HG03571 (cell line): ENCODE data around the gene CABLES2.

Source experiments
- ATAC-seq: cut with Tn5 transposase; IDR thresholded peaks from one replicate; pipeline ENCODE4 v1.9.1; 2021; ENCODE audit not compliant: unreplicated experiment

The CABLES2 gene, protein sequence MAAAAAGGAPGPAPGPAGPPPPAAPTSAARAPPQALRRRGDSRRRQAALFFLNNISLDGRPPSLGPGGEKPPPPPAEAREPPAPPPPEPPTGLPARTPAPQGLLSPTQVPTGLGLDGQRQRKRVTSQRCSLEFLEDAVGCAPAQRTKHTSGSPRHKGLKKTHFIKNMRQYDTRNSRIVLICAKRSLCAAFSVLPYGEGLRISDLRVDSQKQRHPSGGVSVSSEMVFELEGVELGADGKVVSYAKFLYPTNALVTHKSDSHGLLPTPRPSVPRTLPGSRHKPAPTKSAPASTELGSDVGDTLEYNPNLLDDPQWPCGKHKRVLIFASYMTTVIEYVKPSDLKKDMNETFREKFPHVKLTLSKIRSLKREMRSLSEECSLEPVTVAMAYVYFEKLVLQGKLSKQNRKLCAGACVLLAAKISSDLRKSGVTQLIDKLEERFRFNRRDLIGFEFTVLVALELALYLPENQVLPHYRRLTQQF

DNA sequence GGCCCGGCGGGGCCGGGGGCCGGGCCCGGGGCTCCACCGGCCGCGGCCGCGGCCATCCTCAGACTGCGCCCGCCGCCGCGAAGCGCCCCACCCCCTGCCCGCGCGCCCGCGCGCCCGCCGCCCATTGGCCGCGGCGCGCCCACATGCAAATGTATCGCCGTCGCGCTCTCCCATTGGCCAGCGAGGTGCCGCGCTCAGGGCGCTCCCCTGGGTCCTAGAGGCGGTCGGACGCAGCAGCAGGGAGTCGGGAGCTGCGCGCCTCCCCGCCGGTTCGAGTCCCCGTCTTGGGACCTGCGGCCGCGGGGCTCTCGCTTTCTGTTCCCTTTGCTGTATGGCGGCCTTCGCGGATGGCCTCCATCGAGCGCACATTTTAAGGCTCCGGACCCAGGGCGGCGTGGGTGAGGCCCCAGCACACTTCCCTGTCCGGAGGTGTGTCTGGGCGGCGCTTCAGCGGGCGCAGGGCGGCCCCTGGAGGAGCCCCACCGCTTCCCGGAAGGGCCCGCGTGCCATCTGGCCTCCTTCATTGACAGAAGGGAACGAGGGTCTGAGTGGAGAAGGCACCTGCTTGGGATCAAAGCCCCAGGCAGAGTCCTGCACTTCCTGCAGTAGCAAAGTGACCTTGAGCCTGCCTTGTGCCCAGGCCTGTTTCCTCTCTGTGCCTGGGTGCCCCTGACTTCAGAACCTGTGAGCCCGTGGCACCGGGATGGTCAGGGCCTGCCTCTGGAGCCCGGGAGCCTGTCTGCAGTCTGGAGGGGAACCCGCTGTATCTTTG, at the start of gene CABLES2:
CABLES2 (minus strand) TSS at position 65 of the 772 bp plus-strand sequence; CDS start at position 56, 9 bp downstream.
- peak; percentile 79 for ATAC-seq

DNA sequence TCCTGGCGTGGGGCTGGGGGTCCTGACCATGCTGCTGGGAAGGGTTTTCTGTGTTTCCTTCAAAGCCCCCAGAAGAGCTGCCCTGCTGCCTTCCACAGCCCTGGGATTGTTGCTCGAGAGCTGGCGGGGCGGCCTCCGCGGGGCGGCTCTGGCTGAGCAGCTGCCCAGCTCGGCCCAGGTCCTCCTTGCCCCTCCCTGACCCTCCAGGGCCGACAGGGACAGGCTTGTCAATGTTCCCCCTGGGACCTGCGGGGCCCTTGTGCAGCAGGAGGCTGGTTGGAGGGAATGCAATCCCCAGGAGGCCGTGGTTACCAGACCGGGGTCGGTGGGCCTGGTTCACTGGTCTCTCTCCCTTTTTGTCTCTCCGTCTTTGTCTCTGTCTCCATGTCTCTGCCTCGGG, 48.8 kb upstream of the CABLES2 start:
- ATAC-seq, result no peak

DNA sequence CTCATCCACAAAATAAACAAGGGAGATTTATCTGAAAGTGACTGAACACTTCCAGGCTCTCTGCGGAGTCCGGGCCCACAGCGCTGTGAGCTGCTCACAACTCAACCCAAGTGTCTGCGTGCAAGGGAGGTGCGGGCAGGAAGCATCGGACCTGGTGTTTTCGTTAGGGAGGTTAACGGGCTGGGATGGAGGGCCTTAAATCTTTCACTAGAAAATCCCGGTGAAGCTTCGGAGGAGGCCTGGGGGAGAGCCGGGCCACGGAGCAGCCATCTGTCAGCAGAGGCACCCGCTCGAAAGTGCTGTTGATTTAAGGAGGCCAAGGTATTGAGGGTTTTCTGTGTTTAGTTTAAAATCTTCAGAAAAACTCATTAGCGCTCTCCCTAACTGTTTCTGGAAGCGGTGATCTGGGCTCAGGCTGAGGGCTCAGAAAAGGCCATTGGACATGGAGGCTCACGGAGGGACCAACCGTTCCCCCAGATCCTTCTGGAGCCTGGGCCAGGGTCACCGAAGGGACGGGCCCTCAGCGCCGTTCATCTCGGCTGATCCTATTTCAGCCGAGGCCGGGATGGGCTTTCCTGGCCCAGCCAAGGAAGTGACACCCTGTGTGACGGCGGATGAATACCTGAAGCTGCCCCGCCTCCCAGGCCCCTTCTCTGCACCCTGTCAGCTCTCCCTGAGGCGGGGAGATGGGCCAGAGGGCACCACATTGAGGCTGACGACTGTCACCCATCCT, 48.0 kb upstream of the CABLES2 start:
- ATAC-seq, result no peak

DNA sequence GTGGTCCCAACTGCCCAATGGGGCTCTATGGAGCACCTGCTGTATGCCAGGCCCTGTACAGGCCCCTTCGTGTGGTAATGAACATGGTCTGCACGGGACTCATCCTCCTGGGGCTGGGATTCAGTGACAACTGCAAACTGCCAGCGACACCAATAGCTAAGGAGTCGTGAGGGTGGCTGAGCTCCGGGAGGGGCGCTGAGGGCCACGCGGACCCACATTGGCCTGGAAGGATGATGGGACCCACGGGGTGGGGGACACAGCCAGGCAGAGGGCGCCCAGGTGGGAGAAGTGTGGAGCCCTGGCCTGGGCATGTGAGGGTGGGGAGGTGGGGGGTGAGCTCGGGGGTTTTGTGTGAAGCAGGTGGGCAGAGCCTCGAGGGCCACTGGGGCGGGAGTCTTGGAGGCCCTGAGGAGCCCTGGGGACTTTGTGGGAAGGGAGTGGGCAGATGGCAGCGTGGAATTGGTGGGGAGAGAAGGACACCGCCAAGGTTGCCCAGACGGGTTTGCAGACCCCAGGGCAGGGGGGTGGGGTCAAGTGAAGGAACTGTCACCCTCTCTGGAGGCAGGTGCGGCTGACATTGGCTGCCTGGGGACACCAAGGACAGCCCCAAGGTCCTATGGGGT, 46.2 kb upstream of the CABLES2 start:
- ATAC-seq, result no peak

DNA sequence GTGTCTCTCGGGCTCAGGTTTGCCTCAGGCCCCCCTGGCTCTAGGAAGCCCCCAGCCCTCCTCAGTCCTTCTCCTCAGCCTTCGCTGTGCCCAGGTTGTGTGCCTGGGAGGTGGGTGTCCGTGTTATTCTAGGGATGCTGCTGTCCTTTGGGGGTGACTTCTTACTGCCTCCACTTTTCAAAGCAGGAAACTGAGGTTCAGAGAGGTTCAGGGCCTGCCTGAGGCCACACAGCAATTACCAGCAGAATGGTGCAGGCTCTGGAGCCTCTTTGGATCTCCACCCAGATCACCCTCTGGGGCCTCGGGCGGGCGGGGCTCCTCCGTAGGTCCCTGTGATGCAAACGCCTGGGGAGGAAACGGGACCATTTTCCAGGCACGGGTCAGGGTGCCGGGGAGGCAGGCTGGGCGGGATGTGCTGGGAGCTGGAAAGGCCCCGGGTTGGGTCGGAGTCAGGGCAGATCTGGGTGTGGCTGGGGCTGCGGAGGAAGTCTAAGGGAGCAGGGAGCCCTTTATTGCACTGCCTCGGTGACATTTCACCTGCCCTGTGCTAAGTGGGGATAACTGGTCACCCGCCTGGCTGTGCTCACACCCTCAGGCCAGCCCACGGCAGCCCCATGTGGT, 45.5 kb upstream of the CABLES2 start:
- no peak for ATAC-seq

DNA sequence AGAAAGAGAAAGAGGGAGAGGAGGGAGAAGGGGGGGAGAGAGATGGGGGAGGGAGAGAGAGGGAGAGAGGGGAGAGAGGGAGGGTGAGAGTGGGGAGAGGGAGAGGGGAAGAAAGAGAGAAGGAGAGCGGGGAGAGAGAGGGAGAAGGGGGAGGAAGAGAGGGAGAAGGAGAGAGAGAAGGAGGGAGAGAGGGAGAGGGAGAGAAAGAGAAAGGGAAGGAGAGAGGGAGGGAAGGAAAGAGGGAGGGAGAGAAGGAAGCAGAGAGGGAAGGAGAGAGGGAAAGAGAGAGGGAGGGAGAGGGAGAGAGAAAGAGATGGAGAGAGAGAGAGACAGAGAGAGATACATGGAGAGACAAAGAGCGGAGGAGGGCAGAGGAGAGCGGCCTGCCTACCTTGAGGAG, 44.9 kb upstream of the CABLES2 start:
- ATAC-seq, result no peak

DNA sequence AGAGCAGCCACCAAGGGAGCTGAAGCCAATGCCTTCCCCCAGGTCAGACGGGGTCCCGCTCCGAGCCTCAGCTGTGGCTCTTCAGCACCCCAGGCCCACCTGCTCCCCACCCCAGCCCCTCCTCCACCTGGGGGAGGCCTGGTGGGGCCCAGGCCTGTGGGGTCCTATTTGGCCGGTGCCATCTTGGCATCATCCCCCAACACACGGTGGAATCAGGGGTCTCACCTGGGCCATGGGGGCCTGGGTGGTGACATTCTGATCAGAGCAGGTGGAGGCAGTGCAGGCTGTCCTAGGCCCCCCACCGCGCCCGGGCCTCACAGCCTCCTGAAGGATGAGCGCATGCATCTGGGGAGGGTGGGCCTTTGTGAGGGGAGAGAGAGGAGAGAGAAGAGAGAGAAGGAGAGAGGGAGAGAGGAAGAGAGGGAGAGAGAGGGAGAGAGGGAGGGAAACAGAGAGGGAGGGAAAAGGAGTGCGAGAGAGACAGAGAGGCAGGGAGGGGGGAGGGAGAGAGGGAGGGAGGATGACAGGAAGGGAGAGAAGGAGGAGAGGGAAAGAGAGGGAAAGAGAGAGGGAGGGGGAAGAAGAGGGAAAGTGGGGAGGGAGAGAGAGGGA, 44.2 kb upstream of the CABLES2 start:
- no peak for ATAC-seq

DNA sequence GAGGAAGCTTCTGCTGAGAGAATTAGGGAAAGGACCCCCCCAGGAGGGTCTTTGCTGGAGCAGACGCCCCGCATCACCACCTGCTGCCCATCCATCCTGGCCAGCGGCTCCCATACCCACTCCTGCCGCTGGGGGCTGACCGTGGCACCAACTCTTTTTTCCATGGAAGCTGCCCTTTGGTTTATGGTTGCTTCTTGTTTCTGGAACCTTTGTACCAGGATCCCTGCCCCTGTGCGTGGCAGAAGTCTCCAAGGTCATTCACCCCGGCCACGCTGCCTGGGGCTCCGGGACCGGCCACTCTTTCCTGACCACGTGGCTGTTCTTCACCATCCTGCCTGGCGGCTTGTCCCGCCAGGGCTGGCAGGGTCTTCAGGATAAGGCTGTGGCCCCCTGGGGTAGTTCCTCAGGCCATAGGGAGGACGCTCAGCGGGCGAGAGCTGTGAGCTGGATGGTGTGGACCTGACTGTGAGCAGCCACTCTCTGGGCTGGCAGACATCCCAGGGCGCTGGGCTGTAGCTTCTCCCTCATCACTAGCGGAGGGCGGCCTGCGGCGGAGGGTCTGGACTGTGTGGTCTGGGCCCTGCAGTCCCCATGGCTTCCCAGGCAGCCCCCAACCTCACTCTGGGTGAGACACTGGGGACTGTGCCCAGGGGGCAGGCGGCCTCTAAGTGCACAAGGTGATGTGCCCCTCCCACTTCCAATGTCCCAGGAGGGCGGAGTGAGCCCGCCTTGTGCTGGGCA, 43.0 kb upstream of the CABLES2 start:
- no peak for ATAC-seq

DNA sequence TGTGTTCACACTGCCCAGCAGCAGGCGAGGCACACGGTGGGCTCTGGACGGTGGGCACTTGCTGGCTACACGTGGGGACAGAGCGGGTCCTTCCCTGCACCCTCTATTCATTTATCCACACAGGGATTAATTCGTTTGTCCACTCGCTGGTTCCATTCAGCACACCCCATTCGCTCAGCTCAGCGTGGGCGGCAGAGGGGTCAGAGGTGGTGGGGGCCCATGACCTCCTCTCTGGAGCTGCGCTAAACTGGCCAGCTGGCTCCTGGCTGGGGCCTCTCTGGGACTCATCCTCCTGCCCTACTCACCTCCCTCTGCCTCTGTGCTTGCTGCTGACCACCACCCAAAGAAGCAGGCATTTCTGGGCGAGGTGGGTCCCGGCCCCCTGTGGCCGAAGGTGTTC, 41.7 kb upstream of the CABLES2 start:
- no peak for ATAC-seq

DNA sequence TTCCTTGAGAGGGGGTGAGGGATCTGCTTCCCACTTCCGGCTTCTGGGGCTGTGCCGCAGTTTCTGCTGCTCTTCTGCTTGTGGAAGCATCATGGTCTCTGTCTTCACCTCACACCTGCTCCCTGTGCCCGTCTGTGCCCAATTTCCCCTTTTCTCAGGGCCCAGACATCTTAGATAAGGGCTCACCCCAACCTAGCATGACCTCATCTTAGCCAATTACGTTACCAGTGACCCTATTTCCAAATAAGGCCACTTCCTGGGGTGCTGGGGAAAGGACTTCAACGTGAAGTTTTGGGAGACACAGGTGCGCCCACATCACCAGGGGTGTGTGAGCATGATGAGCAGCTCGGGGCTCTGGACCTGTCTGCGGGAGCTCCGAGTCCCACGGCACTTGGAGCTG, 41.0 kb upstream of the CABLES2 start:
- no peak for ATAC-seq

DNA sequence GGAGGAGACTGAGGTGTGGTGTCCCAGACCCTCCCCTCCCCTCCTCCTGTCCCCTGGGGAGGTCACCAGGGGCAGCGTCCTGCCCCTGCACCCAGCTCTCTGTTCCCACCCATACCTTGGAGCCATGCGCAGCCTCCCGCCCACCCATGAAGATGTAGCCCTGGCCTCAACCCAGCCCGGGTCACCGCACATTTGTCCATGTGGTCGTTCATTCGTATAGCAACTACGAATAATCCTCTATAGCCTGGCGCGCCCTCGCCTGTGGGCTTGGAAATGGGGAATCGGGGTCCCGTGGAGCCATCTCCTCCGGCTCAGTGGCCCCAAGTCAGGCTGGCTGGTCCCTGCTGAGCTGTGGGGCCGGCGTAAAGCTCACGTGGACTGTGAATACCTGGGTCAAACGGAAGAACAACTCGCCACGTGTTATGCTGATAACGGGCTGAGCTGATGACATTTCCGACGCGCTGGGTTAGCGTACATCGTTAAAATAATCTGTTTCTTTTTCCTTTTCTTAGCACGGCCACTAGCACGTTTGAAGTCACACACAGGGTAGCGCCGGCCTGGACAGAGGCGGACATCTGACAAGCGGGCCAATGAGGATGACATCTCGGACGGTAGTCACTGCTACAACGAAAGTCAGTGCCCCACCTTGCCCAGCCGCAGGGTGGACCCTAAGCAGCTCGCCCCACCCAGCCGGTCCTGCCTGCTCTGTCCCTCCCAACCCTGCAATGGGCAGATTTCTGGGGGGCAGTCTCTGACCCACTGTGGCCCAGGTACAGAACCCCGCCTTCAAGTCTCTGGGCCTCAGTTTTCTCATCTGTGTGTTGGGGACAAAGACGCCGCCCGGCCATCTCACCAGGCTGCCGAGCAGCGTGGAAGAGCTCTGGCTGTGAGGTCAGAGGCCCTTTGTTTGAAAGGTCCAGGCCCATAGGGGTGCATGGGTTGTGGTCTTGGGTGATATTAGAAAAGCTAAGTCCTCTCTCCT, 40.1 kb upstream of the CABLES2 start:
- no peak for ATAC-seq

DNA sequence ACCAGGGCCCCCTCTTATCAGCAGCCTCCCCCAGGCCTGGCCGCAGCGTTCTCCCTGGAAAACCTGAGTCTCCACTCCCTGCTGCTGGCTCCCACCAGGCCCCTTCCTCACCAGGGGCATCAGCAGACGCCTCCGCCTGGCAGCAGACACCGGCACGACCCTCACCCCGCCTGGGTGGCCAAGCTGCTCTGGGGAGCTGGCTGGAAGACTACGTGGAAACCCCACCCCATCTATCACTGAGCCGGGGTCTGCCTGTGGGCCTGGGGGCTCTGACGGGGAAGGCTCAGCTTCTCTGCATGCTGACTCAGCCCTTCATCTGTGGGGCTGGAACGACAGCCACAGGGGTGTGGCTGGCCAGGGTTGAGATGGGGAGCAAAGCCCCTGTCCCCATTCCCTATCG, 39.4 kb upstream of the CABLES2 start:
- no peak for ATAC-seq

DNA sequence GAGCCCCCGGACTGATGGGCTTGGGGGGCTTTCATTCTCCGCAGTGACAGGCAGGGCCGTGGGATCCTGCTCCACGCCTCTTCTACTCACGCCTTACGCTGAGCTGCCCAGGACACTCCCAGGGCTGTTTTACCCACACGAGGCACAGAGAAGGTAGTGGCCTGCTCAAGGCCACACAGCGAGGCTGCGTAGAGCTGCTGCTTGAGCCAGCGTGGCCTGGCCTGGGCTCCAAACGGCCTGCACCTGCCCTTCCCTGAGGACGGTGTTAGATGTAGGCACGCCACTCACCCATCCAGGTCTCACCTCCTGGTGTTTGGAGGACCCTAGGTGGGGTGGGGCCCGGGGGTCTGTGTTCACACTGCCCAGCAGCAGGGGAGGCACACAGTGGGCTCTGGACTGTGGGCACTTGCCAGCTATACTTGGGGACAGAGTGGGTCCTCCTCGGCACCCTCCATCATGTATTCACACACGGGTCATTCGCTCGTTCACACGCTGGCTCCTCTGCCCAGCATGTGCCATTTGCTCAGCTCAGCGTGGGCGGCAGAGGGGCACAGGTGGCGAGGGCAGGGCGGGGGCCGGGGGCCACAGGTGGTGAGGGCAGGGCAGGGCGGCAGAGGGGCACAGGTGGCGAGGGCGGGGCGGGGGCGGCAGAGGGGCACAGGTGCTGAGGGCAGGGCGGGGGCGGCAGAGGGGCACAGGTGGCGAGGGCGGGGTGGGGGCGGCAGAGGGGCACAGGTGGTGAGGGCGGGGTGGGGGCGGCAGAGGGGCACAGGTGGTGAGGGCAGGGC, 38.7 kb upstream of the CABLES2 start:
- ATAC-seq, result no peak

DNA sequence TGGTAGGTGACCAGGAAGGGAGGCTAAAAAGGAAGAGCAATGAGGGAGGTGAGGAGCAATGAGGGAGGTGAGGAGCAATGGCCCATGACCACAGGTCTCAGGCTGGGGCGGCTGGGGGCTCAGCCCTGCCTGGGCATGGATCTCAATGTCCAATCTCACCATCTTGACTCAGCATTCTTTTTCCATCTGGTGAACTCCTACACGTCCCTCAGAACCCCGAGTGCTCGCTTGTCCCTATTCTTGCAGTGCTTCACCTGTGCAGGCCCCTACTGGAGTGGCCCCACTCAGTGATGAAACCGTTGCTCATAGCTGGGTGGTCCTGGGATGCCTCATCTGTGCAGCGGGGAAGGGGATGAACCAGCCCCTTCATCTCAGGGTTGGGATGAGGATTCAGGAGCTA, 37.2 kb upstream of the CABLES2 start:
- no peak for ATAC-seq

DNA sequence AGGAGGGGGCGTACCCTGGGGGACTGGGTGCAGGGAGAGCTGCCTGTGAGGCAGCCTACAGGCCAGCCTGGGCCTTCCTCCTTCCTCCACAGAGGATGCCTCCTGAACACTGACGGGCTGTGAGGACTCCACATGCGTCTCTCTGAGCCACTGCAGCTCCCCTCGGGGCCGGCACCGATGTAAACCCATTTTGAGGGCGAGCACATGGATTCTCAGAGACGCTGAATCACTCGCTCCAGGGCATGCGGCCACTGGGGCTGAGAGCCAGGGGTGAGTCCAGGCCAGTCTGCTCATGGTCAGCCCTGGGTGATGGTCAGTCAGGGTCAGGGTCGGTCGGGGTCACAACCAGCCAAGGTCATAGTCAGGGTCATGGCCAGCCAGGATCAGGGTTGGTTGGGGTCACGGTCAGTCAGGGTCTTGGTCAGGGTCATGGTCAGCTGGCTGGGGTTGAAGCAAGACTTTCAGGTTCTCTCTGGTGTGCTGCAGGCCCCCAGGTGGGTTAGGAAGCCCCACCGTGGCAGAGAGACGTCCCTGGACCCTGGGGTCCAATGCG, 35.0 kb upstream of the CABLES2 start:
- no peak for ATAC-seq

DNA sequence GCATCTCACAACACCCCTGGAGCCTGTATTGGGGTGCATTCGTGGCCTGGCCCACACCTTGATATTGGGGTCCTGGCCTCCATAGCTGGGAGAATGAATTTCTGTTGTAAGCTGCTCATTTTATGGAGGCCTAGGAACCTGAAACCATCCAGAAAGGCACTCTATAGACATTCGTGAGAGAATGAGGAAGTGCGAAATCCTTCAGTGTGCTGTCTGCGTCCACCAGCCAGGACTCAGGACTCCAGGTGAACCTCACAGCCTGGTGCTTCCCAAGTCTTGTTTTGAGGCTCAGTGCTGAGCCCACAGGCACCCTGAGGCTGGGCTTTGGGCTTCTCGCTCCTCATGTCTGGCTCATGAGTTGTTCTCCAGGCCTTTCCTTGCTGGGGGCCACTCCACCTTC, 32.1 kb upstream of the CABLES2 start:
- no peak for ATAC-seq

DNA sequence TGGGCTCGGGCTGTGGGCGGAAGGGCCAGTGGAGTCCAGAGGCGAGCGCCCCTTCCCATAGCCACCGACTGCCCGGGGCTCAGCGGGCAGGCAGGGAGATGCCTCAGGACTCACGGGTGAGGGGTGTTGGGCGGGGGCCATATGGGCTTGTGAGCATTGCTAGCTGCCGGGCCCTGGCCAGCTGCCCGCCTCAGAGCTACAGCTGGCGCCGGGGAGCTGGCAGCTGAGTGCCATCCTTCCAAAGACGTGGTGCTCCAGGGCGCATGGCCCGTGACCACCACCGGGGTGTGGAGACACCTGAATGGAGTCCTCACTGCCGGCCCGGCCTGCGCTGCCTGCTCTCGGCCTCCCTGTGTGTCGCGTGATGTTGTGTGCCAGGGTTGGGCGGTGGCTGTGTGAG, 30.8 kb upstream of the CABLES2 start:
- no peak for ATAC-seq
